ENCODE results near the gene RBMS1. TPM values are rescaled to one million over a fixed set of nuclear protein-coding genes. Genes with fewer than 3 reads are reported as not detected.

Gene RBMS1
- total RNA-seq, 4 donors from 2014 or later: 26.3 to 52.5 (median 37.5) TPM

DNA sequence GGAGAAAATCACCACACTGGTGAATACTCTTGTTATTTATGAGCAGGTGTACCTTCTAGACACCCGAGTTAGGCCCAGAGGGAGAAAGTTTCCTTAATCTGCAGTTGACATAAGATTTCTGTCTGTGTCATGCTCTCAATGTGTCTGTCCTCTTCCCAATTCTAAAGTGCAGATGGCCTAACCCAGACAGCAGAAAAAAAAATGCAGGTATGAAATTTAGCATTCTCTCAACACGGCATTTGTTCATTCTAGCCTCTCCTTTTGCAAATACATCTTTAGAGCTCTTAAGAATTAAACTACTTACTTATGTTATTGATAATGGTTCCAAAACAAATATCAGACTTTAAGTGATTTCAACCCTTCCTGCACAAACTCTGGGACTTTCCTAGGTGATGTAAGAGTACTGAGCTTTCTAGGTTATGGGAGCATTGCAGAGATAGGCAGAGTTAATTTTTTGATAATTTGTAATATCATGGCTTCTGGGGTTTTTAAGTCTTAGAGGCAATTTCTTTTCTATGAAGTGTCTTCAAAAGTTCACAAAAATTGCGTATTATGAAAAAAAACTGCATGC lies 260.6 kb downstream of the RBMS1 start:
- TF ChIP-seq, protein P1, sequence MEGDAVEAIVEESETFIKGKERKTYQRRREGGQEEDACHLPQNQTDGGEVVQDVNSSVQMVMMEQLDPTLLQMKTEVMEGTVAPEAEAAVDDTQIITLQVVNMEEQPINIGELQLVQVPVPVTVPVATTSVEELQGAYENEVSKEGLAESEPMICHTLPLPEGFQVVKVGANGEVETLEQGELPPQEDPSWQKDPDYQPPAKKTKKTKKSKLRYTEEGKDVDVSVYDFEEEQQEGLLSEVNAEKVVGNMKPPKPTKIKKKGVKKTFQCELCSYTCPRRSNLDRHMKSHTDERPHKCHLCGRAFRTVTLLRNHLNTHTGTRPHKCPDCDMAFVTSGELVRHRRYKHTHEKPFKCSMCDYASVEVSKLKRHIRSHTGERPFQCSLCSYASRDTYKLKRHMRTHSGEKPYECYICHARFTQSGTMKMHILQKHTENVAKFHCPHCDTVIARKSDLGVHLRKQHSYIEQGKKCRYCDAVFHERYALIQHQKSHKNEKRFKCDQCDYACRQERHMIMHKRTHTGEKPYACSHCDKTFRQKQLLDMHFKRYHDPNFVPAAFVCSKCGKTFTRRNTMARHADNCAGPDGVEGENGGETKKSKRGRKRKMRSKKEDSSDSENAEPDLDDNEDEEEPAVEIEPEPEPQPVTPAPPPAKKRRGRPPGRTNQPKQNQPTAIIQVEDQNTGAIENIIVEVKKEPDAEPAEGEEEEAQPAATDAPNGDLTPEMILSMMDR (IDR thresholded peaks at IDR 0.05): no peak
- no peak for TF ChIP-seq POLR2A (IDR thresholded peaks at IDR 0.05)
- no peak overlapping the region for H3K4me3 ChIP-seq
- H3K27me3 ChIP-seq: no peaks in the 10 kb centered on the region
- no peak for DNase-seq
- H3K9me3 ChIP-seq: no peaks in the 10 kb centered on the region
- intact Hi-C loops (cut with DNase I): no loop called here
- peaks cover 12 to 68% (median 12%) of the 10 kb centered on the region in 3 donors for H3K4me1 ChIP-seq
- H3K36me3 ChIP-seq: no peaks in the 10 kb centered on the region
- 52 to 62% methylated on average over 3 of the region's 3 CpGs for WGBS, 2 donors
- H3K27ac ChIP-seq: peak overlapping the region in 1 of 4 donors; percentile 2

DNA sequence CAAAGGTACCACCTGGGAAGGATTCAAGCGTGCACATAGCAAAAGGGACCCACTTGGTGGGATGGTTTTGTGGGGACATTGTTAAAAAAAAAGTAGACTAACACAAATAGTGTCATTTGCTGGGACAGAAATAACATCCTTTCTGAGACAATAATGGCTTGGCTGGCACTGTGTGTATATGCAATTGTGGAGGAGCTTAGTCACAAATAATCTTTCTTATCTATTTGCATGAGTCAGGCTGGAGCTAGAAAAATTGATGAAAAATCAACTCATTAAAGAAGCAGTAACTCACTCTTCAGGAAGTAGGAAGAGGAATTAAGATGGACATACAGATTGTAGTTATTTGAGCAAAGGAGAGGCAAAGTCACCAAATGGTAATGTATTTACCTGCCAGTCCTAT lies 264.0 kb downstream of the RBMS1 start:
- DNase-seq: no peak
- intact Hi-C loops (cut with DNase I): no loop called here
- no peaks in the 10 kb centered on the region for H3K9me3 ChIP-seq
- no peak overlapping the region for H3K4me3 ChIP-seq
- peak overlapping the region; percentile 46 to 89 (median 71) for H3K27ac ChIP-seq
- H3K27me3 ChIP-seq: no peaks in the 10 kb centered on the region
- peaks cover 20 to 86% (median 29%) of the 10 kb centered on the region in 3 donors for H3K4me1 ChIP-seq
- 85 to 87% methylated on average over 1 of the region's 1 CpG for WGBS, 2 donors
- TF ChIP-seq, protein P1 (IDR thresholded peaks at IDR 0.05): no peak
- no peak for TF ChIP-seq POLR2A (IDR thresholded peaks at IDR 0.05)
- no peaks in the 10 kb centered on the region for H3K36me3 ChIP-seq

DNA sequence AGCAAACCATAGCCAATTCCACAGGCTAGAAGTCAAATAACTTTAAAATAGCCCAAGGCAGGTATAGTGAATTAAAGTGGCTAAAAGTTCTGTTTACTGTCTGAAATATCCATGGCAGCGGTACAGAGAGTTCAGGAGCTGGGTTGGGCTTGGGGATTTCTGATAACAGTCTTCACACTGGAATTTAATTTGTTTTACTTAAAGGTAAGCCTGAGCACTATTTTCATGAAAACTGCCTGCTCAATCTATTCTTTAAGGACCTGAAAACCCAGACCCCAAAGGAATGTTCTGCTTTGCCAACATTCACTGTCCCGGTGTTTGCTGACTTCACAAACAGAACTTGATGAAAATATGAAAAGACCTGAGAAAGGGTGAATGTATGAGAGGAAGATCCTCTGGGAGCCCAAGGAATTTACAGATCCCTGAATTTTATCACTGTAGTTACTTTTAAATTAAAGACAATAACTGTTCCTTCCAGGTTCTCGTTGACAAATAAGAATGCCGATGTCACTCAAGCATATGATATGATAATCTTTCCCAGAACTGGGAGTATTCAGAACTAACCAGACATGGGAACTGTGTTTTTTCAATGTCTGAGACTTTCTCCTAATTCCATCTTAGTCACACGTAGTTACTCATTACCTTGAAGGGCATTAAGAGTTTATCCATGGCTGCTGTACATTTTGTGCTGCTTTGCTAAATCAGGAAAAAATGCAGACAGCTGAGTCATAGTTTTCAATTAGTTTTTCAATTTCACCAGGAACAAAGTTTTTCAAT lies 265.3 kb downstream of the RBMS1 start:
- WGBS, 2 donors: 33 to 47% methylated on average over 5 of the region's 5 CpGs
- H3K4me3 ChIP-seq: no peak overlapping the region
- TF ChIP-seq, protein P1 (IDR thresholded peaks at IDR 0.05): no peak
- no peak for TF ChIP-seq POLR2A (IDR thresholded peaks at IDR 0.05)
- DNase-seq: no peak
- H3K9me3 ChIP-seq: no peaks in the 10 kb centered on the region
- intact Hi-C loops (cut with DNase I): no loop called here
- peaks cover 32 to 99% (median 41%) of the 10 kb centered on the region in 3 donors for H3K4me1 ChIP-seq
- no peaks in the 10 kb centered on the region for H3K36me3 ChIP-seq
- H3K27me3 ChIP-seq: no peaks in the 10 kb centered on the region
- peak overlapping the region; percentile 74 to 89 (median 84) for H3K27ac ChIP-seq

DNA sequence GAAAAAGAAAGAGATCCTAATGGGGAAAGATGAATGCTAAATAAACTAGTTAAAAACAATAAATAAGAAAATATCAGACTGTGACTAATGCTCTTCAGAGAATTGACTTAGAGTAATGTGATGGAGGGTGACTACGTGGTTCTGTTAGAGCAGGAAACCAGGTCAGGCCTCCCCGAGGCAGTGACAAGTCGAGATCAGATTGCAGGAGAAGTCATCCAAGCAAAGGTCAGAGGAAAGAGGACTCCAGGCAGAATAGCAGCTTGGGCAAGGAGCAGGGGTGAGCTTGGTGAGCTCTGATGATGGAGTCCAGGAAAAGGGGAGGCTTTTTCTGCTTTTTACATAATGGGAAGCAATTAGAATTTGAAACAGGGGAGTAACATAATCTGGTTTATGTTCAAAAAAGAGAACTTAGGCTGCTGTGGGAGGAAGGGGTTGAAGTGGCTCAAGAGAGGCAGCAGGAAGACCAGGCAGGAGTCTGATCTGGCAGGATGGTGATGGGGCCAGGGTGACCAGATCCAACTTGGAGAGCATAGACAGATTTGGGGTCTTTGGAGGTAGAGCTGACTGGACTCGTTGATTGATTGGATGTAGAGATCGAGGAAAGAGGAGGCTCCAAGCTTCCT lies 266.2 kb downstream of the RBMS1 start:
- Histone ChIP-seq H3K9me3 (no peaks in the 10 kb centered on the region), H3K36me3 (no peaks in the 10 kb centered on the region), H3K4me1 (peaks cover 39 to 99% (median 46%) of the 10 kb centered on the region in 3 donors), H3K4me3 (no peak overlapping the region), H3K27me3 (no peaks in the 10 kb centered on the region), H3K27ac (peak overlapping the region; percentile 74 to 89 (median 84))
- 29 to 47% methylated on average over 5 of the region's 5 CpGs for whole genome bisulfite sequencing, 2 donors
- TF ChIP-seq, protein P1 (IDR thresholded peaks at IDR 0.05): no peak
- no peak for TF ChIP-seq POLR2A (IDR thresholded peaks at IDR 0.05)
- intact Hi-C loops (cut with DNase I): no loop called here
- no peak for DNase-seq

DNA sequence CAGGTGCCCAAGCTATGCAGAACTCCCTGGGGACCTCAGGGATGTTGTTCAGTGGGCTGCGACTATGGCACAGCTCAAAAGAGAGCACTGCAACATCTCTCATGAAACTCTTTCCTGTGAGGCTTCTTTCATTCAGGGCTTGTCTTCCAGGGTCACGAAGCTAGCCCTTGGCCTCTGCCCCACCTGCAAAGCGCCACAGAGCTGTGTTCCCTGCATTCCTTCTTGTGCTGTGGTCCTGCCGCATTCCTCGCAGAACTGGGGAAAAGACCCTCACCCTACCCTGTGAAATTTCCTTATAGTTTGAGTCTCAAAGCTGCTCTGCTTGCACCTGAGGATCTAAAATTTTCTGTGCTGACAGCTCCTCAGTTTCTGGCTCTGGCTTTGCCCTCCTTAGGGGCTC lies 267.2 kb downstream of the RBMS1 start:
- DNase-seq: no peak
- no peak overlapping the region for H3K4me3 ChIP-seq
- peak overlapping the region; percentile 69 to 89 (median 84) for H3K27ac ChIP-seq
- intact Hi-C loops (cut with DNase I): no loop called here
- H3K4me1 ChIP-seq: peaks cover 49 to 100% (median 56%) of the 10 kb centered on the region in 3 donors
- H3K27me3 ChIP-seq: no peaks in the 10 kb centered on the region
- TF ChIP-seq, protein P1 (IDR thresholded peaks at IDR 0.05): no peak
- TF ChIP-seq POLR2A (IDR thresholded peaks at IDR 0.05): no peak
- H3K9me3 ChIP-seq: no peaks in the 10 kb centered on the region
- WGBS, 2 donors: 43 to 47% methylated on average over 1 to 5 of the region's 5 CpGs
- H3K36me3 ChIP-seq: no peaks in the 10 kb centered on the region

Measured in esophagus squamous epithelium (tissue), 5 donors.